ENCODE results near the gene NAGS.

DNA sequence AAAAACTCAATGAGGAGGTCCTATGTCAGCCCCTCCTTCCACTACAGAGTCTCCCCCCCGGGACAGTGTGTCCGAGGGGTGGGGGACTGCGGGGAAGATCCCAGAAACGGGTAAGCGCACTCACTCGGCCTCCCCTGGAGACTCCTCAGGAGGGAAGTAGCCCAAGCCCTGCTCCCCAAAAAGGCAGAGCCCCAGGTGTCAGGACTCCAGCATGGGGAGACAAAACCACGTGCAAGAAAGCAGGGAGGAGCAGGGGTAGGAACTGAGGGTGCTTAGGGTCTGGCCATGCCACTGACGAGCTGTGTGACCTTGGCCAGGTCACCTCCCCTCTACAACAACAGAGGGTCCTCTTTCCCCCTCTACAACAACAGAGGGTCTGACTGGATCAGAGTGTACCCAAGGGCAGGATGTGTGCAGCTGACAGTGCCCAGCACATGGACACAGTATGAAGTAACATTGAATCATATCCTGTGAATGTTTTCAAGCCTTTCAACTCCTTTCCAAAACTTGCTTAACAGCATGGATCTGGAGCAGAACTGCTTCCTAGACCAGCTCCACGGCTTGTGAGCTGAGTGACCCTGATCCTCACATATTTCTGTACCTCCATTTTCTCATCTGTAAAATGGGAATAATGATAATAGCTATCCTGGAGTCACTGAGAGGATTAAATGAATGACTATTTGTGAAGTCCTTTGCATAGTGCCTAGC is 2.1 kb upstream of the NAGS start:
- TF ChIP-seq POLR2AphosphoS5 (IDR thresholded peaks at IDR 0.05; ENCODE audit: borderline replicate concordance, low read depth, low read length), result no peak
- TF ChIP-seq EZH2 (IDR thresholded peaks at IDR 0.05), result no peak

All from SK-N-MC (cell line).